NK-92 treated with Interleukin-12 subunit alpha and Interleukin-12 subunit beta, amount 100 ng/mL, for 24 hours (cell line): ENCODE data around the gene CHIT1.

Source experiments
- DNase-seq: peaks from one replicate; lab custom pipeline; 2025; lab: John Stamatoyannopoulos, UW

Gene CHIT1

GRCh38 chr1:203175237-203175826, 54.1 kb downstream of the CHIT1 start, which contains the start of gene MYBPH:
MYBPH (minus strand) TSS chr1:203175826; CDS start chr1:203175755, 71 bp downstream.
- DNase-seq, result no peak

DNA sequence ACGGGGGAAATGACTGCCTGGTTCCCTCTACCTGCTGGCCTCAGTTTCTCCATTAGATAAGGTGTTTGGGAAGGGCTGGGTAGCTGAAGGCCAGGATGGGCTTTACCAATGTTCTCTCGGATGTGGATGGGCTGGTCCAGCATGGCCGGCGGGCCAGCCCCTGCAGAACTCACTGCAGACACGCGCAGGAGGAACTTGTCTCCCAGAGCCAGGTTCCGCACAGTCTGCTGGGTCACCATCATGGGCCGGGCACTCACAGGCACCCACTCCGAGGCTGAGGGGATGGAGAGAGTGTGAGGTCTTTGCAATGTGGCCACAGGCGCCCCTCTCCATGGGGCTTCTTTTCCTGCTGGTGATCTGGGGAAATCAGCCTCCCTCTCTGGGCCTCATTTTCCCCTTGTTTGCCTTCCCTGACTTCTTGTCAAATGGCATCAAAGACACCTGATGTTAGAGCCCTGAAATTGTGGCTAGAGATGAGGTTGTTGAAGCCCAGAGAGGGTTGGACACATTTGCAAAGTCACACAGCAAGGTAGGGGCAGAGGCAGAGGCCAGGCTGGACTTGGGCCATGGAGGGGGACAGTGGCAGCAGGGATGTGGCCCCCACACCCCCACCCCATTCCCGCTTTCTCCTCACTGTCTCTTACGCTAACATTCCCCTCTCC, 55.0 kb downstream of the CHIT1 start:
- DNase-seq, result no peak

GRCh38 chr1:203173566-203173965, 55.9 kb downstream of the CHIT1 start:
- DNase-seq, result no peak

- DNase-seq, result no peak
Observed at GRCh38 chr1:203173011-203173555, 56.4 kb downstream of the CHIT1 start.

- peak; percentile 41 for DNase-seq
Observed at GRCh38 chr1:203172184-203173010, 57.1 kb downstream of the CHIT1 start.

- DNase-seq, result no peak
Observed at GRCh38 chr1:203171341-203172183, 57.9 kb downstream of the CHIT1 start.

DNA sequence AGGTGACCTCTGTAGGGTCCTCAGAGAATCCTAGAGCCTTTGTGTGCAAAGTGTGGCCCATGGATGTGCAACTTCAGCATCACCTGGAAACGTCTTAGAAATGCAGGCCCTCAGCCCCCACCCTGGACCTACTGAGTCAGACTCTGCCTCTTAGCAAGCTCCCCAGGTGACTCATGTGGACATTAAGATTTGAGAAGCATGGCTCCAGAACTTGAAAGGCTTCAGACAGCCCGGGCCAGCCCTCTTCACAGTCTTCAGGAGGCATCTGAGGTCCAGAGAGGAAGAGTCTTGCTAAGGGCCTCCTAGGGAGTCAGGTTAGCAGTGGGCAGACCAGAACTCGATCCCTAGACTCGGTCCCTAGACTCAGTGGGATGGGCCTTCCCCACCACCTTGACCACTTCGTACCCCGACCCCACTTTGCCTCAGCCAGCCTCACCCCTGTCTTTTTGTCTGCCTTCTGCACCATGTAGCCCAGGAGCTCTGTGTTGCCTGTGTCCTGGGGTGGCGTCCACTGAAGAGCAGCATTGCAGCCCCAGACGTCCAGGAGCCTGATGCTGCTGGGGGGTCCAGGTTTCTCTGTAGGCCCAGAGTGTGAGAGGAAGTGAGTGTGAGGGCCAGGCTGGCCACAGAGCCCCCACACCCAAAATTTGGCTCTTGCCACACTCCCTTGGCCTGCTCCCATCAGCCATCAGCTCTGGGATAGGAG, 58.7 kb downstream of the CHIT1 start:
- DNase-seq, result peak; percentile 38

- DNase-seq, result no peak
Observed at GRCh38 chr1:203169770-203170520, 59.5 kb downstream of the CHIT1 start.

DNA sequence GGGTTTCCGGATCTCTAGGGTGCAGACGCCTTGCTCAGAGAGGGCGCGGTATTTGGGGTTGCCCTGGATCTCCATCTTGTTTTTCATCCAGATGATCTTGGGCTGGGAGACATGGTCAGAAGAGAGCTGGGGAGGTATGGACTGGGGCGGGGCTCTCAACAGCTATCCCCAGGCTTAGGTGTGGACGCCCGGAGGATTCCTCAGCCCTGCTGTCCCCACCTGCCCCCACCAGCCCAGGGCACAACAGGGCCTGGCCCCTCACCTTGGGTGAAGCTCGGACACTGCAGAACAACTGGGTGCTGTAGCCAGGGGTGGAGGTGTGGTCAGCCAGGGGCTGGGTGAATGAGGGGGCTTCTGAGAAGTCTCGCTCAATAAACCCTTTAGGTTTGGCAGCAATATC, 60.5 kb downstream of the CHIT1 start:
- no peak for DNase-seq

DNA sequence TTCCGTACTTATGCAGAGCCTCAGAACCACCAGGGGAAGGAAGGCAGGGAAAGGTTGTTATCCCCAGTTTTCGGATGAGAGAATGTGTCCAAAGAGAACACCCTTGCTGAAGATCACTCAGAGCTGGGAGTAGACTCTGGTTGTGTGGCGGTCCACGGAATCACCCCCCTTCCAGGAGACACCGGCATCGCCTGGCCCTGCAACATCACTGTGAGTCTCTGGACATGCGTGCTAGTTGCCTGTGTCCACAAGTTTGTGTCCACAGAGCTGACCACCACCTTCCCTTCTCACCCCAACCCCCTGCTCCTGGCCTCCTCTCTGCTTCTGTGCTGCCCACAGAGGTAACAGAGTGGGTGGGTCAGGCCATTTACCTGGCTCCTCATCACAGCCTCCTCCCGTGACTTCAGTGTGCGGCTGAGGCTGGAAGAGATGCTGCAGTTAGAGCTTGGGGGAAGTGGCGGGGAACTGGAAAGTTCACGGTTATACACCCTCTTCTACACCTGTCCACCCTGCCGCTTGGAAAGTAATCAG, 61.2 kb downstream of the CHIT1 start:
- DNase-seq, result no peak

- no peak for DNase-seq
Observed at GRCh38 chr1:203167913-203168200, 61.6 kb downstream of the CHIT1 start.

DNA sequence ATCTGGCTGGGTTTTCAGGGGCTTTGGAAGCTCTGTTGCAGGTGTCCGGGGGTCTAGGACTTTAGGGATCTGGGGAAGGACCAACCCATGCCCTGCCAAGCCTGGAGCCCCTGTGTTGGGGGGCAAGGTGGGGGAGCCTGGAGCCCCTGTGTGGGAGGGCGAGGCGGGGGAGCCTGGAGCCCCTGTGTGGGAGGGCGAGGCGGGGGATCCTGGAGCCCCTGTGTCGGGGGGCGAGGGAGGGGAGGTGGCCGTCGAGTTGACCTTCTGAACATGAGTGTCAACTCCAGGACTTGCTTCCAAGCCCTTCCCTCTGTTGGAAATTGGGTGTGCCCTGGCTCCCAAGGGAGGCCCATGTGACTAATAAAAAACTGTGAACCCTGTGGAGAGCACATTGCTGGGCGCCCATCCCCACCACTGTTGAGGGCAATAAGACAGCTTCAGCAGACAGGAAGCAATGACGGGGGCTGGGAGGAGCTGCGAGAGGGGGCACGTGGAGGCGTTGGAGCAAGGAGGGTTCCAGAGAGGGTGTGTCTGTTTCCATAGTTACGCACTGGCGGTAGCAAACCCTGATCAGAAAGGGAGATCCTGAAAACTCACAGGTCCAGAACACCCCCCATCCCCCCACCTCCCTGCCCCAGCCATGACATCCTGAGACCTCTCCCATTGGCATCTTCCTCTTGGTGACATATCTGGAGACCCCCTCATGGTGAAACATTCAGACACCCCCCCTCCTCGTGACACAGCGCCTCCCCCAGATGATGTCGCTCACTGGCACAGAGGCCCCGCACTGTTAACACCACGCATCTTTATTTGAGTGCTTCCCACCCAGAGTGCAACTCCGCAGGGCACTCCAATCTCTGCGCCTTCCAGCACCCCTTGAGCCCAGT, 62.2 kb downstream of the CHIT1 start:
- DNase-seq, result peak; percentile 35

GRCh38 chr1:203166192-203166940, 63.1 kb downstream of the CHIT1 start:
- peak; percentile 35 for DNase-seq
